KG1 (cell line): Measurements from ENCODE around the gene MTSS2.

ENCODE experiments used
- DNase-seq: peaks from one replicate; lab custom pipeline; 2025; lab: John Stamatoyannopoulos, UW

The MTSS2 gene

DNA sequence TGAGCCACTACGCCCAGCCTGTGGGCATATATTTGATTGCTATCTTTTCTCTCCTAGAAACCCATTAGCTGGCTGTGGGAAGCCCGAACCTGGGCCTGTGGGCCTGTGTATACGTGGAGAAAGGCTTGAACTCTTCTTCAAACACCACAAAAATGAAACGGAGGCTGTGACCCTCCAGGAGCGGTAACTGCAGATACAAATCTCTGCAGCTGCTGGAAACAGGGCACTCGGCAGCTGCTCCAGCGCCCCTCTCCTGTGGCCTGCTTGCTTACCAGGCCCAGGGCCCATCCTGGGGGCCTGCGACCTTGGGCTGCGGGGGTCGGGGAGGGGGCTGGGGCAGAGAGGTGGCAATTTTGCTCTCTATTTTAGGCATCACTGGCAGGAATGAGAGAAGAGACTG, 28.0 kb upstream of the MTSS2 start:
- no peak for DNase-seq

- DNase-seq, result no peak
Measured at GRCh38 chr16:70713342-70713741, 27.5 kb upstream of the MTSS2 start.

DNA sequence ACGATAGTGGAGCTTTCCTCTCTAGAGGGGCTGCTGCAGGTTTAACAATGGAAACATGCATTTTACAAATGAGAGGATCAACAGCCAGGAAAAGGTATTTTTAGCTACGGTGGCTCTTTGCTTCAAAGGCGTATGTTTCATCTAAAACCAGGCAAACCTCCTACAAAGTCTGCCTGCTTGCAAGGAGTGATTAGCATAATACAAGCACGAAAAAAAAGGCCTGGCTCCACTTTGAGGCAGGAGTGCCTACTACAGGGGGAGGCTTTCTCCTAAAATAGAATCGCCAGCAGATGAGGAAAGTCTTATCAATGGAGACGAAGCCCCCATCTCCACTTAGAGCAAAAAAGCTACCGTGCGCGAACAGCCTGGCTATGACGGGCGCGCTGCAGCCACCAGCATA, 27.1 kb upstream of the MTSS2 start:
- DNase-seq, result no peak

GRCh38 chr16:70712359-70712758, 26.5 kb upstream of the MTSS2 start:
- DNase-seq, result no peak

DNA sequence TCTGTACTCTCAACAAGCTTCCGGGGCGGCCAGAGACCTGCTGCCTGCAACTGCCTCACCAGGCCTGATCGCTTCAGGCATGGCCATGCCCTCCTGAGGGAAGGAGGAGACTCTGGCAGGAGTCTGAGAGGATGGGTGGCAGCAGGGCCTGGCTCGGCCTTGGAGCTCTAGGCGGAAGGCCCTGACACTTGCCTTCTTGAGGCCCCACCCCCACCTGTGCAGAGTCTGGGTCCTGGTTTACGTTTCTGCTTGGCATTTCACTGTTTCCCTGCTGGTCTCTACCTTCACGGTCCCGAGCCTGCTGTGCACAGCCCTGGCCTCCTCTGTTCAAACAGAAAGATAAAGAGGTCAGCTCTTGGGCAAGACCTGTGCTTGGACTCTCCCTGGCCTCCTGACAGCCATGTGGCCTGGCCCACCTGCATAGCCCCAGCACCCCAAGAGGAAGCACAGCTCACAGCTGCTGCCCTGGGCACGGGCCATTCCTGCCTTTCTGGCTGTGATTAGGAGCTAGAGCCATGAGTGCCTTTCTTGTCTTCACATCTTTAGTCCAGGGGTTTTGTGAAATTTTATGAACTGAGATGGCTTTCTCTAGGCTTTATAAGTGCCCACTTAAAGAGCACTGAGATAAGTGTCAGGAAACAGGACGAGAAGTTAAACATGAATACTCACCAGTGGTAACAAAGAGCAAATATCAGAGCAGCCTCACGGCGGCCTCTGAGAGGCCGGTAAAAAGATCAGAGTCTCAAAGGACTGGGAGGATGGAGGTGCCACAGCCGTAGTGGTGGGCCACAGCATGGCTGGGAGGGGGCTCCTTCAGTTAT, 25.6 kb upstream of the MTSS2 start:
- DNase-seq, result no peak

DNA sequence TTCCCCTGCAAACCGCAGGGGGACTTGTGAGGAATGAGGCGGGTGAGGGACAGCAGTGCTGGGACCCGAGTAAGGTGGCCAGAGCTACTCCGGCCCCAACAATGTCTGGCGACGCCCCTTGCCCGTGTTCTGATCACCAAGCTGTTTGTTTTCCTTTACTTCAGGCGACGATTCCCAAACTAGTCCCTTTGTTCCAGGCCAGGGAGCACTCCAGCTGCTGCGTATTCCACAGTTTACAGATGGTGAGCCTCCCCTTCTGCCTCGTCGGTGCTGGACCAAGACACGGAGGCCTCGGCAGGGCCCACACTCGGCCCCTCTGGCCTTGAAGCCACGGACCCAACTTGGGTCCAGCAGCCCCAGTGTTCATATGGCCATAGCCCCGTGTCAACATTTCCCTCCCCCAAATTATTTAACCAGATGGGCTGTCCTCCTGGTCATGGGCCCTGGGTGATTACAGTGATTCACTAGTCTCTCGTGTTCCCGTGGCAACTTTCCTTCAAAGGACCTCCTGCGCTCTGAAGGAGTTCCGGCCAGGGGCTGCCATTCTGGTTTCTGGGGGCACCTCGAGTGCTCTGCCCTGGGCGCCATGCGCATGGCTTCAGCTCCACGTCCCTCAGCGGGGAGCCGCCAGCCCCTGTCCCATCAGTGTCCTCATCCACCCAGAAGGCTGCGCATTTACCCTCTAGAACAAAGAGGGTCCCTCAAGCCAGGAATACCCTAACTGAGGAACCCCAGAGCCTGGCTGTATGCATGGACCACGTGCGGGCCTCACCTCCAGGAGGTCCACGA, 24.8 kb upstream of the MTSS2 start:
- DNase-seq, result no peak

DNA sequence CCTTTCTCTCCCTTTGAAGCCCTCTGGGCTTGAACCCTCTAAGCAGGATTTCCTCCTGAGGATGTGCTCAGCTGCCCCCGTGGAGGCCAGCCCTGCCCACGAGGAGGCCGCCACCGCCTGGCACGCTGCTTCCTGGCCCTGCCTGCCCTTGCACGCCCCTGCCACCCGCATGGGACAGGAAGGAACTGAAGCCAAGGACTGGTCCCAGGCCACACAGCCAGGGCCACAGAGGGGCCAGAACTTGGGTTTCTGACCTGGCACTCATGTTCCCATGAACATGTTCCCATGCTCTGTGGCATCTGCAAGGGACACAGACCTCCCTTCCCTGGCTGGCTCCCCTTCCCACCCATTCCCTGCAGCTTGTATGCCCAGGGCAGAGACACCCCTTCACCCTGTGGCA, 24.1 kb upstream of the MTSS2 start:
- no peak for DNase-seq

DNA sequence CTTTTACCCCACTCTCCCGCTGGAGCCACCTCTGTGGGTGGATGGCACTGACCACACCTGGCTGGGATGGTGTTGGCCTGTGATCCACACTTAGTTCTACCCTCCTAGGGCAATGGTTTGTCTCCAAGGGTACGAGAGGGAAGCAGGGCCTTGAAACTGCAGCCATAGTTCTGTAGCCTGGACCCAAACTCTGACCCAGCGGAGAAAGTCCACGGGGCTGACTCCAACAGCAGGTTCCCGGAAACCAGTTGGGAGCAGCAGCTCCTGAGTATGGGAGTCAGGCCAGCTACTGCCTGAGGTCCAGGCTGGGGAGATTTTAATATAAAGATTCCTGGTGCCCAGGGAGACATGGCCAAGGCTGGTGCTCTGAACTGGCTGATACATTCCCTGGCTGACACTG, 23.6 kb upstream of the MTSS2 start:
- DNase-seq, result no peak

DNA sequence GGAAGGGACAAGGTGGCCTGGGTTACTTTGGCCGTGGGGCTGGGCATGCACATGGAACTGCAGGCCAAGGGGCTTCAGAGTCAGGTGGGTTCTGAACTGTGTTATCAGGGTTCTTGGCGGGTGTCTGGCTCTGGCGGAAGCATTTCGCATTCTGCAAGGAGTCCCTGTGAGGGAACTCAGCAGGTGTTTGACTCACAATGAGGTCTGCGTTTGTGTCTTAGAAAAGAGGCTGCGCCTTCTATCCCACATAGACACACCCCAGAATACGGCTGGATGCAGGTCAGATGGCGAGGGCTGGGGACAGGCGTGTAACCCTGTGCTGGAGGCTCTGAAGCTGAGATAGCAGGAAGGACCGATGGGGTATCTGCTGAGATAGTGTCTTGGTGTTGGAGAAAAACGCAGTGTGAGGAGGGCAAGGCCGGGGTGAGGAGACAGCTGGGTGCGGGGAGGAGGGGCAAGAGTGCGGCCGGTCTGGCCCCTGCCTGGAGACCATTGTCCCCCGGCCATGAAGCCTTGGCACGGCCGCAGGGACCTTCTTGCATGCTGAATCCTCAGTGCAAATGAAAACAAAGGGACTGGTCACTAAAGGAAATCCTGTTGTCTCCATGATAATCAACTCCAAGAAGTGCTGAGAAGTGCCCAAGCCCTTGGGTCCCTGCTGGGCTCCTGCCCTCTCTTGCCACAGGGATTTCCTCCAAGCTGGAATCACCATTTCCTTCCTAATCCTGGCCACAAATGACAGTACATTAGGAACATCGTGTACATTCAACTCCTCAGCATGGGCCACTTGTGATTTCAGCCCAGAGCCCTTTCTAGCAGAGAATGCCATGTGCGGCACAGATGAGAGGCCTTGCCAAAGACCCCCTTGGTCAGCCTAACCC, 22.8 kb upstream of the MTSS2 start:
- no peak for DNase-seq

DNA sequence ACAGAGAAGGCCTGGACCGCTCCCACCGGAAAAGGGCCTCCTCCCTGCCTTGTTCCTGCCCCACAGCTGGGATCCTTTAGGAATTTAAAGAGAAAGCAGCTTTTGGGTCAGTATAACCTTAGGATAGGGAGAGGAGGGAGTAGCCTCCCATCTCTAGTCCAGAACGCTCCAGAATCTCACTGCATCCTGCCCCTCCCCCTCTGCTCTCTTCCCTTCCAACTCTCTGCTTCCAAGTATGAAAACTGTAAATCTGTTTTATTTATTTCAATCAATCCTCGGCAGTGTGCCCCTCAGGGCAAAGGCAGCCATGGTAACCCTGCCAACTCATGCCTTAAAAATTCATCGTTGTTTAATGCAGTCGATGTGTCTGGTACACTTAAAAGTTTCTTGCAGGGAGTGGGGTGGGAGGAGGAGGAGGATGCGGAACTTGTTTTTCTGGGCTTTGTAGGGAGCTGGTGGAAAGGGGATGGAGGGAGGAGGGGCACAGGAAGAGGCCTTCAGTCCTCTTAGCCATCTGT, 21.2 kb upstream of the MTSS2 start:
- no peak for DNase-seq

GRCh38 chr16:70705056-70705455, 19.2 kb upstream of the MTSS2 start:
- DNase-seq, result no peak

- no peak for DNase-seq
Measured at GRCh38 chr16:70704586-70704985, 18.7 kb upstream of the MTSS2 start.

DNA sequence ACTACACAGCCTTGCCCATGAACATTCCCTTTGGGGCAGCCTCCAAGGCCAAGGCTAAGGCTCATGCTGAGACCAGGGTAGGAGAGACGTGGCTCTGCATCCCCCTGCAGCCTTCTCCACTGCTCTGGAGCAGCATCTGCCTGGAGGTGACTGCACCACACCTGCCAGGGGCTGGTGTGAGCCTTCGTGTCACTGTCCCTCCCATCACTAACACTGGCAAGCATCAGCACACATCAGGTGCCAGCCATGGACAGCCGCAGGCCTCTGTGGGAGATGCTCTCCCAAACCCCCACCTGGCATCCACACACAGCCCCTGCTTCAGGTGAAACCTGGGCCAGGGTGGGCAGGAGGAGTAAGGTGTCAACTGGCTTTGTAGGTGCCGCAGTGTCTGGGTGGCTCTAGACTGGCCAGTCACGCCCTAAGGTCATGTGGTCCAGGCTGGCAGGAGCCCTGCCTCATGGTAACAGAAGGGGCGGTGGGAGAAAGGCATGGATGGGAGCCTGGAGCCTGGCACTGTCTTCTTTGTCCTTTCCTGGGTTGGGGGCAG, 18.1 kb upstream of the MTSS2 start:
- DNase-seq, result no peak

- no peak for DNase-seq
Measured at GRCh38 chr16:70703041-70703834, 17.4 kb upstream of the MTSS2 start.

DNA sequence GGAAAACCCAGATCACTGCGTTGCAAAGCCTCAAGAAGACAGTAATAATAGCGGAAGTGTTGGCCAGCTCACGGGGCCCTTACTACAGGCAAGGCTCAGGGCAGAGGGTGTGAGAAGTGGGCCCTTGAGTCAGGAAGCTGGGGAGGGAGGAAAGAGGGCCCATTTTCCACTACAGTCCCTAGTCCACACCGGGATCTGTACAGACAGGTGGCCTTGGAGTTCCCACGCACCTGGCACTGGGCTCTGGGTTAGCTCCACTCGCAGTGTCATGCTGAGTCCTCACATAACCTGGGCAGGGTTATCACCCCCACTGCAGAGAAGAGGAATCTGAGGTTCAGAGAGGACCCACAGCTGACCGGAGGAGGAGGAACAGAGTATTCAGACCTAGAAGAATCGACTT, 16.8 kb upstream of the MTSS2 start:
- DNase-seq, result no peak

- DNase-seq, result no peak
Measured at GRCh38 chr16:70701998-70702397, 16.1 kb upstream of the MTSS2 start.

GRCh38 chr16:70701596-70701995, 15.7 kb upstream of the MTSS2 start:
- DNase-seq, result no peak

GRCh38 chr16:70701036-70701435, 15.2 kb upstream of the MTSS2 start:
- no peak for DNase-seq

DNA sequence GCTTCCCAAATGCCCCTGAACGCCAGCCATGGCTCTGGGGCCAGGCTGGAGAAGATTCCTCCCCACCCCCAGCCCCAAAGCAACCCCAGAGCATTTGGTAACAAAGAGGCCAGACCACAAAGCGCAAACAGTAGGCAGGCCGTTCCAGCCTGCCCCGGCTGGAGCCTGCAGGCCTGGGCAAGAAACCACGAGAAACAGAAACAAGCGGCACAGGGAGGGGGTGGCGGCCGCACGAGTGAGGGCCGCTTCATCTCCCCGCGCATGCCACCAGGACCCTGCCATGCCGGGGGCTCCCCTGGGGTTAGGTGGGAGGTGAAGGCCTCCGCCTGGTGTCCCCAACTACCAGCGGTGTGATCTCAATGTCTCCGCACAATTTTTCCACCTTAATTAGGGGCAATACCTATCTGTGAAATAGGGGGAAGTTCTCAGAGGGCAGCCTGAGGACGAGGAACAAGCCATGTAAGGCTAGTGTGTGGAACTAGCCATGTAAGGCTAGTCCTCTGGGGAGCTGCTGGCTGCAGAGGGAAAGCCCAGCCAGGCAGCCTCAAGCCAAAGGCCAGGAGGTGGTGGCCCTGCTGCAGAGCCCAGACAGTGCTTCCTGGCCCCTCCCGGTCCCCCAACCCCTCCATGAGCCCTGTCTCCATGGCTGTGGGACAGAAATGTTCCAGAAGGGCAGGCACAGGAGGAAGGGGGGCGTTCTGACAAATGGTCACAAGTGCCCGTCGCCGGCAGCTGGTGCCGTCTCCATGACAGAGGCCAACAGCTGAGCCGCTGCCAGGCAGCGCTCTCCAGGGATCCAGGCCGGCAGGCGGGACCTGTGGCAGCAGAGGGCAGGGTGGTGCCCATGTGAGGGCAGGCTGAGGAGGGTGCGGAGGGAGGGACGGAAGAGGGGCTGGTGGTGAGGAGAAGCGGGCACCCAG, 14.5 kb upstream of the MTSS2 start:
- DNase-seq, result no peak

DNA sequence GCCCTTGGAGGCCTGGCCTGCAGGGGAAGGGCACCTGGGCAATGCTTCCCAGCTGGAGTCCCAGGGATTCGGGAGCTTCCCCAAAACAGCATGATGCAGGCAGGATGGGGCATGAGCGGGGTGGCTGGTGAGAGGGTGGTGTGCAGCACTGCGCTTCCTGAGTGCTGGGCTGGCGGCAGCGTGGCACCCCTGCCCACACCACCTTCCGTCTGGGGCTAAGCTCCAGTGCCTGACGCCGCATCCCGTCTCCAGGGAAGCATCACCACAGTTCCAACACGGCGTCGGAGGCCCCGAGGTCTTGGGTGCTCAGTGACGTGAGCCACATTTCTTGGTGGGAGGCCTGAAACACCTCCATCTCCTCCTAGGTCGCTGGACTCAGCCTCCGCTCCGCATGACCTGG, 13.8 kb upstream of the MTSS2 start:
- DNase-seq, result no peak
